Dendritic cell treated with granulocyte-macrophage colony-stimulating factor and Interleukin-4, amounts not matched to agents 40 ng/mL and 50 ng/mL, for 4 days (primary cell): ENCODE results near the gene DNASE1L2.

Experiments
- H3K27ac Mint-ChIP-seq: one replicate; pipeline ENCODE4 v1.8.0; 2022; ENCODE audit warnings: mild to moderate bottlenecking, mixed read lengths
- H3K27me3 Mint-ChIP-seq: one replicate; pipeline ENCODE4 v1.8.0; 2022; ENCODE audit warnings: mild to moderate bottlenecking, mixed read lengths
- H3K36me3 Mint-ChIP-seq: one replicate; pipeline ENCODE4 v1.8.0; 2022; ENCODE audit warnings: low read depth, mixed read lengths
- H3K4me1 Mint-ChIP-seq: one replicate; pipeline ENCODE4 v1.8.0; 2022; ENCODE audit warnings: low read depth, mixed read lengths
- H3K4me3 Mint-ChIP-seq: one replicate; pipeline ENCODE4 v1.8.0; 2022; ENCODE audit warnings: mild to moderate bottlenecking, moderate library complexity, mixed read lengths
- H3K9me3 Mint-ChIP-seq: one replicate; pipeline ENCODE4 v1.8.0; 2022; ENCODE audit warnings: mixed read lengths
- intact Hi-C: fragments of 100-400 bp; cut with micrococcal nuclease; formaldehyde crosslinking; loops from one replicate; pipeline ENCODE4 v1.15.0; 2022

The DNASE1L2 gene

DNA sequence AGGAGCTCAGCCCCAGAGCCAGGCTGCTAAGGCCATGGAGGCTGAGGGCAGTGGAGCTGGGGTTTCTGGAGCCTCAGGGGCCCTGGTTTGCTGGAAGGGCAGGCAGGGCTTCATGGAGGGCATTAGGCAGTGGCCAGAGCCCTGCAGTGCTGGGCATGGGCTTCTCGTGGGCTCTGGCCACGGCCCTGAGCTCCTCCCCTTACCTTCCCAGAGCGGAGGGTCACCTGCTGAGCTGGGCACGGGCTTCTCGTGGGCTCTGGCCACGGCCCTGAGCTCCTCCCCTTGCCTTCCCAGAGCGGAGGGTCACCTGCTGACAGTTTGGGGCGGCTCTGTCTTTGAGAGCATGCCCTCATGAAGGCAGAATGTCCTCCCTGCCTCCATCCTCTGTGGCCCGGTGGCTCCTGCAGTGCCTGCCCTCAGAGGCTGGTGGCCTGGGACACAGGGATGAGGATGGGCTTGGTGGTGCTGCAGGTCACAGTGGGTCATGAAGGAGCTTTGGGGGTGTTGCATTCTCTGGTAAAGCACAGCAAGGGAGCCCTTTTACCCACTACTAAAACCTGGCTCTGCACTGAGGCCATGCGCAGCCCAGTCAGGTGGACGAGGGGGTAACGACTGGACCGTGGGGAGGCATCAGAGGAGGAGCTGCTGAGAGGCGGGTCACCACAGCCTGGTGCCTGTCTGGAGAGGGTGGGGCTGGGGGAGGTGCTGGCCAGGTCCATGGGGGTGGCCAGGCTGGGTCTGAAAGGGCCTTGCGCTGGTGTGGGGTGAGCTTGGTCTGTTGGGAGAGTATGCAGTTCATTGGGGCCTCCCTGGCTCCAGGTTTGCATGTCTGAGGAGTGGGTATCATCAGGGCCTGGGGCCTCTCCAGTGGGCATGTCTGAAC is 34.6 kb downstream of the DNASE1L2 start:
- peaks cover 47% of the 10 kb centered on the region for H3K4me1 Mint-ChIP-seq
- peaks cover 45% of the 10 kb centered on the region for H3K36me3 Mint-ChIP-seq
- no peaks in the 10 kb centered on the region for H3K27me3 Mint-ChIP-seq
- no peak overlapping the region for H3K4me3 Mint-ChIP-seq
- no peak overlapping the region for H3K27ac Mint-ChIP-seq
- intact Hi-C loops, result no loop called here
- no peaks in the 10 kb centered on the region for H3K9me3 Mint-ChIP-seq

DNA sequence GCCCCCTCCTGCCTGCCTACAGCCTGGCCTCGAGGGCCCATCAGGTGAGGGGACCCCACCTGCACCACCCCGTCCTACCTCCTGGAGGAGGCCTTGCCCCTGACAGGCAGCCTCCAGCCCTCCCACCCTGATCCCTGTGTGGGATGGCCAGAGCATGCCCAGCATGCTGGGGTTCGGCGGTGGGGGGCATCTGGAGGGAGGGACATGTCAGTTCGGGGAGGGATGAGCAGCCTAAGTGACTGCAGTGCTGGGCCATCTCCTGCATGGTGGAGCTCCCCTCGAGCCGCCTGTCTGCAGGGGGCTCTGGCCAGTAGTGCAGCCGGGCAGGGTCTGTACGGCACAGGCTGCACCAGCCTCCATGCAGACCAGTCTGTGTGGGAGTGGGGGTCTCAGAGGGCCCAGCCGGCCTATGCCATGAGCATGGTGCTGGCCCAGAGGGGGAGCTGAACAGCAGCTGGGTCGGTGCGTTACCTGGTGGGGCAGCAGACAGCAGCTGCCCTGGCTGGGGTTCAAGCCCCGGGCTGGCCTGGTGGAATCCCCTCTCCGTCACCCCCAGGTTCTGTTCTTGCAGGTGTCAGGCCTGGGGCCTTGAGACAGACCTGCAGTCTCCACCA is 35.7 kb downstream of the DNASE1L2 start:
- H3K36me3 Mint-ChIP-seq, result peaks cover 34% of the 10 kb centered on the region
- intact Hi-C loops, result no loop called here
- H3K9me3 Mint-ChIP-seq, result no peaks in the 10 kb centered on the region
- no peak overlapping the region for H3K4me3 Mint-ChIP-seq
- no peak overlapping the region for H3K27ac Mint-ChIP-seq
- no peaks in the 10 kb centered on the region for H3K27me3 Mint-ChIP-seq
- peaks cover 36% of the 10 kb centered on the region for H3K4me1 Mint-ChIP-seq

DNA sequence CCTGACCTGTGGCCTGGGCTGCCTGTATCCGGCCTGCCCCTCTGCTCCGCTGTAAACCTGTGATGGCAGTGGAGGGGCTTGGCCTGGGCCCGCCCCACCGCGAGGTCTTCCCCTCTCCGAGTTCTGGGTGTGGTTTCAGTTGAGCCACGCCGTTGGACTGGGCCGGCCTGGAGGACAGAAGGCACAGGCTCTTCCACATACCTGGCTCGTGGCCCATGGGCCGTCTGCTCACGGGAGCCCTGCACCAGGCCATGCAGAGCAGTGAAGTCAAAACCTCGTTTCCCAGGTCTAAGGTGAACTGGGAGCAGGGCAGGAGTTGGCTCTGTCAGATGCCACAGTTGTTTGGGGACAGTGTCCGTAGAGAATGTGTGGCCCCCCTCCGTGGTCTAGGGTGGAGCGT is 37.2 kb downstream of the DNASE1L2 start:
- H3K27me3 Mint-ChIP-seq, result no peaks in the 10 kb centered on the region
- H3K27ac Mint-ChIP-seq, result peak overlapping the region; percentile 71
- peaks cover 36% of the 10 kb centered on the region for H3K4me1 Mint-ChIP-seq
- H3K9me3 Mint-ChIP-seq, result no peaks in the 10 kb centered on the region
- intact Hi-C loops, result no loop called here
- H3K36me3 Mint-ChIP-seq, result peaks cover 20% of the 10 kb centered on the region
- H3K4me3 Mint-ChIP-seq, result no peak overlapping the region

DNA sequence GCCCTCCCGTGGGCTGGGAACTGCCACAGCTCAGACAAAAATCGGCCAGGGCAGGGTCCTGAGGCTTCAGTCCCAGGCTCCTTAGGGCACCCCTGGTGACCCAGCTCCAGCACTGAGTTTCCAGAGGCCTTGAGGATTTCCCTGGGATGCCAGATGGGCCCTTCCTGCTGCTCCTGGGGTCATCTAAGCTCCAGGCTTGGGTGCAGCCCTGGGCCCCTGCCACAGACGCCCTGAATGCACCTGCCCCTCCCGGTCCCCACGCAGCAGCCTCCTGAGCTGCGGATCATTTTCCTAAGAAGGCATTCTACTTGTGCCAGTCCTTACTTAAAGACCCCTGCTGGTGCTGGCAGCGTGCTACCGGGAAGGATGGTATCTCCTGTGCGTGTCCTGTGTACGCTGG is 37.7 kb downstream of the DNASE1L2 start:
- intact Hi-C loops, result no loop called here
- Mint-ChIP-seq H3K27me3 (no peaks in the 10 kb centered on the region), H3K27ac (no peak overlapping the region)

DNA sequence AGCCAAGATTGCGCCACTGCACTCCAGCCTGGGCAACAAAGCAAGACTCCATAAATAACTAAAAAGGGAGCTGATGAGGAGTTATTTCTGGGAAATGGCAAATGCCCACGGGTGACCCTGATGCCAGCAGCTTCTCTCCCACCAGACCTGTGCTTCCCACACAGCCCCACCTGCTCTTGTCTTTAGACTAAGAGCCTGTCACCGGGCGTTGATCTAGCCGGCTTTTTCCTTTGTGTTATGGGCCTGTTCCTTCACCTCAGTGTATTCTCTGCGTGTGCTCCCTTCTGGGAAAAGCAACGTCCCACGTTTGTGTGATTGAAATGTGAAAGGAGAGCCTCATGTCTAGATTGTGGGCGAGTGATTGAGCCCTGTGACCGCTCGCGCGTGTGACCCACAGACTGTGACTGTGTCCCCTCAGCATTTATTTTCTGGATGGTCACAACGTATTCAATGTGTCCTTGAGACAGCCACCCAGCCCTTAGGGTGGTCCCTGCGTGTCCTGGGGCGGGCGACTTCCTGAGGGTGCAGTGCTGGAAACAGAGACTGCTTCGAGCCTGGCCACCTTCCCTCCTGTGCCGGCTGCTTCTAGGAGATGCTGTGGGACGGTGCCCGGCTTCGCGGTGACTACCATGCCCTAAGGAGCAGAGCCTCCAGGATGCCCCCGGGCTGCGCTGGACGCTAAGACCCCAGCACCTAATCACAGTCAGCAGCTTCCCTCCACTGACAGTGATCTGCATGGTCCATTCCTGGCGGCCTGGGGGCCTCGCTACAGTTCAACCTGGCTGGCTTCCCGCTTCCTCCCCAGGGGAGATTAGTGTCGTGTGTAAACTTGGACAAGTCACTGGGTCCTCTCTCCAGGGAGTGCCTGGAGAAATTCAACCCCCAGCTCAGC is 39.5 kb downstream of the DNASE1L2 start:
- H3K9me3 Mint-ChIP-seq, result no peaks in the 10 kb centered on the region
- intact Hi-C loops, result no loop called here
- H3K36me3 Mint-ChIP-seq, result peaks cover 9% of the 10 kb centered on the region
- H3K27ac Mint-ChIP-seq, result no peak overlapping the region
- no peaks in the 10 kb centered on the region for H3K27me3 Mint-ChIP-seq
- no peak overlapping the region for H3K4me3 Mint-ChIP-seq
- H3K4me1 Mint-ChIP-seq, result peaks cover 23% of the 10 kb centered on the region

More for the DNA sequence above, 37.7 kb downstream of the DNASE1L2 start:
- Mint-ChIP-seq H3K36me3 (peaks cover 15% of the 10 kb centered on the region), H3K4me1 (peaks cover 36% of the 10 kb centered on the region), H3K9me3 (no peaks in the 10 kb centered on the region), H3K4me3 (no peak overlapping the region)

DNA sequence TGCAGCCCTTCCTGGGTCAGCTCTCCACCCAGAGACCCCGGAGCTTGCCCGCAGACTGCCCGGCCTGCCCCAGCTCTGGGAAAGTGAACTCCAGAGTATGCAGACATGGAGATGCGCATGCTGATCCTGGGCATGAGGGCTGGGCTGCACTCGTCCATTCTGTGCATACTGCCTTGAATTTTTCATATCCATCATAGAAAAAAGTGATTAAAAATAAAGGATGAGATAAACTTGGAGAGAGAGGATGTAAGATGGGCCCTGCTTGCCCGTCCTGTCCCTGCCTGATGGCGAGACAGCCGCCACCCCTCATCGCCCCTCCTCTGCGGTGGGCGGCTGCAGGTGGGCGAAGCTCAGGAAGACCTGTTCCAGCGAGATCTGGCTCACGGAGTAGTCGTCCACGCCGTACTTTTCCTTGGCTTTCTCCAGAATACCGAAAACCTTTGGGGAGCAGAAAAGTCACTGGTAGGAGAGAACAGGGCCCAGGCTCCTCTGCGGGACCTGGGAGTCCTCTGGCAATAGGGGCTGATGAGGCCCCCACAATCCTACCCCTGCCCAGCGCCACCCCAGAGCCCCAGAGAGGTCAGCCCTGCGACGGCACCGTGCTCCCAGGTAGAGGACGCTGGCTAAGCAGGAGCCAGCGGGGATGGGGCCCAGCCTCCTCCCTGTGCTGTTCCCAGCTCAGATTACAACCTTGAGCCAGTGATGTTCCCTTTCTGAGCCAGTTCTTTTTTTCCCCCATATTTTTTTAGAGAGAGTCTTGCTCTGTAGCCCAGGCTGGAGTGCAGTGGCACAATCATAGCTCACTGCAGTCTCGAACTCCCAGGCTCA is 40.3 kb downstream of the DNASE1L2 start:
- Mint-ChIP-seq H3K4me3 (no peak overlapping the region), H3K27ac (no peak overlapping the region), H3K4me1 (peaks cover 14% of the 10 kb centered on the region), H3K36me3 (peaks cover 9% of the 10 kb centered on the region), H3K27me3 (no peaks in the 10 kb centered on the region), H3K9me3 (no peaks in the 10 kb centered on the region)
- intact Hi-C loops, result no loop called here

DNA sequence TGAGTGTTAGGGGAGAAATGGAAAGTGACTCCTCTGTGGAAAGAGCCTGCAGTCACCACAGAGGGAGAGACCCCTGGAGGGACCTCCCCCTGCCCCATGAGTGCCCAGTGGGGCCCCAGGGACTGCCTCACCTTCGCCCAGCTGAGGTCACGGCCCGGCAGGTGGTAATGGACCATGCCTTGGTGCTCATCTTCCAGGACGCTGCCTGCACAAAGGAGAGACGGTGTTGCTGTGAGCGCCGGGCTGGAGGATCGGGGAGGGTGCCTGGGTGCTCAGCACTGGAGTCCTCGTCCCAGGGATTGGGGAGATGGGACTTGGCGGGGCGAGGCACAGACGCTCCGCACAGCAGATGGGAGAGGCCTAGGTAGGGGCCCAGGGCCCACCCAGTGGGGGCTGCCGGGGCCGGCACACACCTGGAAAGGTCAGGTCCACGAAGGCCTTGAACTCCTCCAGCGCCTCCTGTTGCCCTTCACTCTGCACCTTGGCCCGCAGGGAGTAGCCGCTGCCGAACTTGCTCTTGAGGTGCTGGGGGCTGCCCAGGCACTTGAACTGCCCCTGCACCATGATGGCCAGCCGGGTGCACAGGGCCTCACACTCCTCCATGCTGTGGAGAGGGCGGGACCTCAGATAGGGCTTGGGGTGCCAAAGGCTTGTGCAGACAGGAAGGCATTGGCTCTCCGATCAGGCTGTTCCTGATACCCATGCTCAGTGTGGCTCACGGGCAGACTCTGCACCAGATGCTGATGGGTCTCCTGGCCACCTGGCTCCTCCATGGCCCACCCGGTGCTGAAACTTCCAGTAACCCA is 41.4 kb downstream of the DNASE1L2 start:
- no peaks in the 10 kb centered on the region for H3K9me3 Mint-ChIP-seq
- no peak overlapping the region for H3K27ac Mint-ChIP-seq
- intact Hi-C loops, result no loop called here
- H3K36me3 Mint-ChIP-seq, result peaks cover 9% of the 10 kb centered on the region
- no peaks in the 10 kb centered on the region for H3K27me3 Mint-ChIP-seq
- H3K4me1 Mint-ChIP-seq, result peaks cover 5% of the 10 kb centered on the region
- no peak overlapping the region for H3K4me3 Mint-ChIP-seq

DNA sequence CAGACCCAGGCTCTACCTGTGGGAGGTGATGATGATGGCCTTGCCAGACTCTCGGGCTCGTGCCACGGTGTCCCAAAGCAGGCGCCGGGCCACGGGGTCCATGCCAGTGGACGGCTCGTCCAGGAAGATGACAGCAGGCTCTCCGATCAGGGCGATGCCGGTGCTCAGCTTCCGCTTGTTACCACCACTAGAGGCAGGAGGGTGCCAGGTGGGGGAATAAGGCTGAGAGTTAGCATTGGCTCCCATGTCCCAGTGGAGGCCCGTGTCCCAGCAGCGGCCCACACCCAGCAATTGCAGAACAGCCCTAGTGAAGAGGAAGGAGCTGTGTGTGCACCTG is 42.0 kb downstream of the DNASE1L2 start:
- intact Hi-C loops, result no loop called here
- Mint-ChIP-seq H3K27me3 (no peaks in the 10 kb centered on the region), H3K4me3 (no peak overlapping the region), H3K27ac (no peak overlapping the region), H3K4me1 (no peaks in the 10 kb centered on the region), H3K36me3 (peaks cover 5% of the 10 kb centered on the region), H3K9me3 (no peaks in the 10 kb centered on the region)

DNA sequence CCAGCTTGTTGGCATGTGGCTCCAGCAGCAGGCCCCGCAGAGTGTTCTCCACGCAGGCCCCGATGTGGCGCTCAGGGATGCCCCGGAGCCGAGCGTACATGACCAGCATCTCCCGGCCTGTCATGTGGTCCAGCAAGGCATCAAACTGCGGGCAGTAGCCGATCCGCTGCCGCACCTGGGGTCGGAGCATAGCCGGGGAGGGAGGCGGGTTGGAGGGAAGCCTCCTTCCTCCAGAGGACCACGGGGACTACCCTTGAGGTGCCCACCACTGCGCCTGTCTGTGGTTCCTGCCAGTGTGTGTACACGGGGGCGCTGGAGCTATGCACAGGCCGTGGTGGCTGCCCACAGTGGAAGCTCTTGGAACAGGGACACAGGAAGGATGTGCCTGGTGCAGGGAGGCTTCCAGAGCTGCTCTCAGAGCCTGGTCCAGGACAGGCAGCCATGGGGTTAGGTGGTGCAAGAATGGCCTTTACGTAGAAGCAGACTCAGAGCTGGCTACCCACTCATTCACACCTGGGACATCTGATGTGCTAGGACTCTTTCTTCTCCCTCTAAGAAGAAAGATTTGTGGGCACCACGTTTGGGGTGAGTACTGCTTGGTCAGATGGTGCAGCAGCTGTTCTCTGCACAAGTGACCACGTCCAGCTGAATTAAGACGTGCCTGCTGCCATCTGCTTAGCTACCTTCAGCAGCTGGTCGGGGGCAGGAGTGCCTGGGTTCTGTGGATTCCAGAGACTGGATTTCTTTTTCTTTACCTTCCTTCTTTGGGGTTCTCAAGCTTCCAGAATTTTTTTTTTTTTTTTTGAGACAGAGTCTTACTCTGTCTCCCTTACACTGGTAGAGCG is 42.9 kb downstream of the DNASE1L2 start:
- Mint-ChIP-seq H3K4me1 (no peaks in the 10 kb centered on the region), H3K27ac (no peak overlapping the region), H3K36me3 (no peaks in the 10 kb centered on the region), H3K27me3 (no peaks in the 10 kb centered on the region), H3K4me3 (no peak overlapping the region), H3K9me3 (no peaks in the 10 kb centered on the region)
- intact Hi-C loops, result no loop called here

DNA sequence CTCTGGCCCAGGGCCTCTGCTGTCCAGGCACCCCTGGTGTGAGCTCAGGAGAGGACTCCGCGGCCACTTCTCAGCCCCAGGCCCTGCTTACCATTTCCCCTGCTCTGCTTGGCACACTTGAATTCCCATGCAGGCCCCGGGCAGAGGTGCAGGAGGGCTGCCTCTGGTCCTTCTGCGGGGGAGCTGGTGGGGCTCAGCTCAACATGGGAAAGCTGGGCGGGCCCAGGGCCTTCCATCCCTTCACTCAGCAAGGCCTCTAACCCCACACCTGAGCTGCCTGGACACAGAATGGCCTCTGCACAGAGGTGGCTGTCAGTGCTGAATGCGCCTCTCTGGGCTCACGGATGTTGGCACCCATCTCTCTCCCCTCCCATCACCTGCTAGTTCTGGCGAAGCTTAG is 44.2 kb downstream of the DNASE1L2 start:
- Mint-ChIP-seq H3K9me3 (no peaks in the 10 kb centered on the region), H3K4me1 (no peaks in the 10 kb centered on the region), H3K27ac (no peak overlapping the region), H3K36me3 (no peaks in the 10 kb centered on the region), H3K4me3 (no peak overlapping the region), H3K27me3 (no peaks in the 10 kb centered on the region)
- intact Hi-C loops, result no loop called here

DNA sequence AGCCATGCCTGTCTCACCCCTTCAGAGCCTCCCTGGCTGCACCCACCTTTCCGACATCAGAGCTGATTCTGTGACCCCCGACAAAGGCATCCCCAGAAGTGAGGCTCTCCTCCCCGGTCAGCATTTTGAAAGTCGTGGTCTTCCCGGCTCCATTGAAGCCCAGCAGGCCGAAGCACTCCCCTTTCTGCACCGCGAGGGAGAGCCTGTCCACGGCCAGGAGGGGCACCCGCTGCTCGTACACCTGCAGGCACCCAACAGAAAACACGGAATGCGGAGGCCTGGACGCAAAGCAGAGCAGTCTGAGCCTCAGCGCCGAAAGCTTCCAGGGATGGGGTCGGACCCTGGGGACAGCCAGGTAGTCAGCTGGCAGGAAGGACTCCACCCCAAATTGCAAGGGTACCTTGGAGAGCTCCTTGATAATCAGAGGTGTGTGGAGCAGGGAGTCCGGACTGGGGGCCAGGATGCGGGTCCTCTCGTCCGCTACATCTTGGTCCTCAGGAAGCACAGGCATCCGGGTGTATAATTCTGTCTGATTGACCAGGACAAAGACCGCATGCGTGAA is 44.8 kb downstream of the DNASE1L2 start:
- H3K9me3 Mint-ChIP-seq, result no peaks in the 10 kb centered on the region
- H3K4me3 Mint-ChIP-seq, result no peak overlapping the region
- no peaks in the 10 kb centered on the region for H3K36me3 Mint-ChIP-seq
- intact Hi-C loops, result no loop called here
- no peaks in the 10 kb centered on the region for H3K27me3 Mint-ChIP-seq
- no peaks in the 10 kb centered on the region for H3K4me1 Mint-ChIP-seq
- H3K27ac Mint-ChIP-seq, result no peak overlapping the region

DNA sequence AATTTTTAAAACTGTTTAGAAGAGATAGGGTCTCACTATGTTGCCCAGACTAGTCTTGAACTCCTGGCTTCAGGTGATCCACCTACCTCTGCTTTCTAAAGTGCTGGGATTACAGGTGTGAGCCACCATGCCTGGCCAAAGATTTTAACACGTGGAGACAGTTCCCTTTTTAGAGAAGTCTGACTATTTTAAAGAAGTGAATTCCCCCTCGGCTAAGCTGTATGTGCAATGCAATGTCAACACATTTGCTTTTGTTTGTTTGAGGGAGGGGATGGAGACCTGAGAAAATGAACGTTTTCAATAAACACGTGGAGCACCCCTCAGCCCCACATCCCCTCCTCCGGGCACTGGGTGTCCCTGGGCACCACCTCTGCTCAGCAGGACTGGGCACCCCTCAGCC is 46.0 kb downstream of the DNASE1L2 start:
- no peak overlapping the region for H3K4me3 Mint-ChIP-seq
- H3K27ac Mint-ChIP-seq, result no peak overlapping the region
- H3K36me3 Mint-ChIP-seq, result no peaks in the 10 kb centered on the region
- H3K27me3 Mint-ChIP-seq, result no peaks in the 10 kb centered on the region
- no peaks in the 10 kb centered on the region for H3K4me1 Mint-ChIP-seq
- intact Hi-C loops, result no loop called here
- H3K9me3 Mint-ChIP-seq, result no peaks in the 10 kb centered on the region
